Activated CD4-positive, alpha-beta T cell treated with anti-CD3 and anti-CD28 coated beads, Interleukin-2, amount 10 ng/mL, durations not matched to agents 24 days and 14 days (primary cell): ENCODE data around the gene IL31. TPM values are rescaled to one million over a fixed set of nuclear protein-coding genes. Genes with fewer than 3 reads are reported as not detected.

Experiments used
- DNase-seq: peaks from one replicate; pipeline ENCODE4 v3.0.0; 2022
- H3K27ac Mint-ChIP-seq: one replicate; pipeline ENCODE4 v1.8.0; 2022; ENCODE audit warnings: mild to moderate bottlenecking, mixed read lengths
- H3K27me3 Mint-ChIP-seq: one replicate; pipeline ENCODE4 v1.8.0; 2022; ENCODE audit warnings: mixed read lengths
- H3K36me3 Mint-ChIP-seq: one replicate; pipeline ENCODE4 v1.8.0; 2022; ENCODE audit warnings: low read depth, mild to moderate bottlenecking, mixed read lengths
- H3K4me1 Mint-ChIP-seq: one replicate; pipeline ENCODE4 v1.8.0; 2021; ENCODE audit warnings: mixed read lengths
- H3K4me3 Mint-ChIP-seq: one replicate; pipeline ENCODE4 v1.8.0; 2022; ENCODE audit warnings: mild to moderate bottlenecking, moderate library complexity, mixed read lengths
- H3K9me3 Mint-ChIP-seq: one replicate; pipeline ENCODE4 v1.8.0; 2021; ENCODE audit warnings: mixed read lengths
- intact Hi-C: fragments of 100-400 bp; cut with micrococcal nuclease; formaldehyde crosslinking; loops from one replicate; pipeline ENCODE4 v1.15.1; 2023
- total RNA-seq: library from RNA; stranded (reverse); gene quantifications from 2 replicates; pipeline ENCODE4 v1.2.3, GENCODE V29; 2022

Gene IL31
- total RNA-seq, 1 donor from 2014 or later: 2.5 TPM

DNA sequence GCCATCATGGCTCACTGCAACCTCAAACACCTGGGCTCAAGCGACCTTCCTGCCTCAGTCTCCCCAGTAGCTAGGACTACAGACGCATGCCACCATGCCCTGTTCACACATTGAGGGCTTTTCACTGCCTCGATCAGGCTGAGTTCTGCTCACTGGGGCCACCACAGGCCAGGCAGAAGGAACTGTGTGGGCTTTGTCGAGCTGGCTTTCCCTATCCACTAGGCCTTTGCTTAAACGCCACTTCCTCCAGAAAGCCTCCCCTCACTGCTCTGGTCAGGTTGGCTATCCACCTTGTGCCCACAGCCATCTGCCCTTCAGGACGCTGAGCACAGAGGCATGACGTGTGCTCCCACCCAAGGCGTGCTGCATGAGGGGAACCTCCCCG is 50.3 kb downstream of the IL31 start:
- Mint-ChIP-seq H3K4me3 (no peak overlapping the region), H3K36me3 (peaks cover 4% of the 10 kb centered on the region), H3K27ac (no peak overlapping the region), H3K4me1 (peaks cover 20% of the 10 kb centered on the region), H3K27me3 (no peaks in the 10 kb centered on the region), H3K9me3 (no peaks in the 10 kb centered on the region)
- no peak for DNase-seq
- intact Hi-C loops: loop anchor here (1.0 to 2.0 kb wide), 3 partner anchors 43 to 69 kb away; no protein-coding TSS in a partner anchor

DNA sequence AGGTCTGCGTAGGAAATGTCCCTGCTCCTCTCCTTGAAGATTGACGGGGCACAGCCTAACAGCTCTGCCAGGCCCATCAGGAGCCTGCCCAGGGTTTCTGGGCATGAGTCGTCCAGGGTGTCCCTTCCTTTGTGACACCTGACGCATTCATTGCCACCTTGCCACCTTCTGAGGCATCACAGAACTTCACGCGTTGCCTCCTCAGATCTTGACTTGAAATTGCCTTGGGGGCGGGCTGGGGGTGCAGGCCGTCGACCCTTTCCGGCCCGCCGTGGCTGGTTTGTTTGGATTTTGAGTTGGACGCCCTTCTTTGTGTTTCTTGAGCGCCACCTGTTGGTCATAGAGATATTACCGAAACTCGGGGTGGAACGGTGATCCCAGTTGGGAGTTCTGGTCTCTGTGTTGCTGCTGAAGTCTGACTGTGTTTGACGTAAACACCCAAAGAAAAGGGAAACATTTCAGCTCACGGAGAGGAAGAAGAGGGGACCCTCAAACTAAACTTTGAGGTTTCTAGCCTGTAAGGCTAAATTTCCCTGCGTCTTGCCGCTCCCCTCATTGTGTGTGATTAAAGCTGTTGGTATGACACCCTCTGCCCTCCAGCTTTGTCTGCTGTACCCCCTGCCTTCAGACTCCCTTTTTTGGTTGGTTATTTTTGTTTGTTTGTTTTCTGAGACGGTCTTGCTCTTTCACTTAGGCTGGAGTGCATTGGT is 50.8 kb downstream of the IL31 start:
- DNase-seq: peak; percentile 92
- no peak overlapping the region for H3K27ac Mint-ChIP-seq
- peaks cover 4% of the 10 kb centered on the region for H3K36me3 Mint-ChIP-seq
- H3K4me1 Mint-ChIP-seq: peaks cover 20% of the 10 kb centered on the region
- no peaks in the 10 kb centered on the region for H3K9me3 Mint-ChIP-seq
- no peak overlapping the region for H3K4me3 Mint-ChIP-seq
- H3K27me3 Mint-ChIP-seq: no peaks in the 10 kb centered on the region
- intact Hi-C loops: loop anchor here (1.0 to 2.0 kb wide), 3 partner anchors 42 to 69 kb away; no protein-coding TSS in a partner anchor

Other genes starting within 250 kb of the IL31 start
- gene BCL7A, start 152.3 kb downstream of the IL31 start, total RNA-seq: 9.3 and 10.7 TPM in 2 replicates
- gene MLXIP, start 95.5 kb downstream of the IL31 start, total RNA-seq: 47.6 and 48.0 TPM in 2 replicates
- gene LRRC43, start 8.9 kb upstream of the IL31 start, total RNA-seq: 0.33 TPM in 1 of 2 replicates, not detected in the other
- 0.64 and 1.0 TPM in 2 replicates for gene B3GNT4, start 29.5 kb upstream of the IL31 start, total RNA-seq
- 59.4 and 61.0 TPM in 2 replicates for gene DIABLO, start 51.8 kb upstream of the IL31 start, total RNA-seq
- gene VPS33A, start 92.3 kb upstream of the IL31 start, total RNA-seq: 25.9 and 28.4 TPM in 2 replicates
- 60.8 and 66.1 TPM in 2 replicates for gene CLIP1, start 248.4 kb upstream of the IL31 start, total RNA-seq